OCI-LY3 (cell line): ENCODE data around the gene CIAO2B.

ENCODE experiments used
- H2AFZ ChIP-seq: fragments of 200-600, 300-600 bp; shearing (Covaris generic); 2 replicates; pipeline ENCODE4 v1.6.0; 2014; ENCODE audit warnings: antibody characterized with exemption, low read depth, low read length
- H3K27ac ChIP-seq: fragments of 200-600, 300-600 bp; sonication (generic); 2 replicates; pipeline ENCODE4 v1.5.1; 2014; ENCODE audit warnings: mild to moderate bottlenecking, low read length, moderate library complexity, mixed read lengths
- H3K27me3 ChIP-seq: fragments of 200-600, 300-600 bp; sonication (generic); 2 replicates; pipeline ENCODE4 v1.6.1; 2014; ENCODE audit warnings: low read depth, low read length, mixed read lengths
- H3K36me3 ChIP-seq: fragments of 200-600, 300-600 bp; sonication (generic); replicated peaks from 2 replicates; pipeline ENCODE3; 2014; ENCODE audit warnings: low read depth, low read length, mixed read lengths
- H3K4me1 ChIP-seq: fragments of 300-600, 200-600 bp; sonication (generic); 2 replicates; pipeline ENCODE4 v1.6.1; 2014; ENCODE audit warnings: low read length, mixed read lengths
- H3K4me2 ChIP-seq: fragments of 200-600, 300-600 bp; sonication (generic); 2 replicates; pipeline ENCODE4 v1.6.1; 2014; ENCODE audit warnings: low read length, mixed read lengths
- H3K4me3 ChIP-seq: fragments of 300-600, 200-600 bp; sonication (generic); 2 replicates; pipeline ENCODE4 v1.5.1; 2014; ENCODE audit warnings: antibody characterized with exemption, mild to moderate bottlenecking, low read length, moderate library complexity
- H3K79me2 ChIP-seq: fragments of 300-600, 200-600 bp; shearing (Covaris generic); 2 replicates; pipeline ENCODE4 v1.6.1; 2014; ENCODE audit warnings: mild to moderate bottlenecking, low read length, mixed read lengths
- H3K9ac ChIP-seq: fragments of 300-600, 200-600 bp; shearing (Covaris generic); 2 replicates; pipeline ENCODE4 v1.6.0; 2014; ENCODE audit warnings: mild to moderate bottlenecking, low read length, moderate library complexity
- H3K9me3 ChIP-seq: fragments of 200-600, 300-600 bp; shearing (Covaris generic); 2 replicates; pipeline ENCODE4 v1.6.1; 2014; ENCODE audit warnings: low read length, mixed read lengths; ENCODE audit not compliant: insufficient read depth
- H4K20me1 ChIP-seq: fragments of 200-600, 300-600 bp; sonication (generic); 2 replicates; pipeline ENCODE4 v1.6.1; 2016; ENCODE audit warnings: low read length, mixed read lengths; ENCODE audit not compliant: insufficient read depth
- CTCF ChIP-seq: fragments of 200-600, 300-600 bp; sonication (generic); IDR thresholded peaks from 2 replicates; pipeline ENCODE4 v1.5.1; 2014; ENCODE audit warnings: antibody characterized with exemption, low read length, low read depth
- EZH2phosphoT487 ChIP-seq: fragments of 200-600 bp; shearing (Covaris generic); IDR thresholded peaks from 2 replicates; pipeline ENCODE4 v1.6.1; 2018; ENCODE audit warnings: antibody characterized with exemption, mixed run types, low read depth

The CIAO2B gene

GRCh38 chr16:66913081-66913480 lies 21.1 kb downstream of the CIAO2B start:
- Histone ChIP-seq H3K4me1 (no peaks in the 10 kb centered on the region), H3K9ac (no peak overlapping the region), H3K27ac (no peak overlapping the region), H3K79me2 (no peaks in the 10 kb centered on the region), H3K4me2 (no peak overlapping the region), H3K27me3 (0 out of 2 replicates have a peak, but pooled peaks cover 8% of the 10 kb centered on the region), H3K4me3 (no peak overlapping the region), H4K20me1 (no peaks in the 10 kb centered on the region), H3K9me3 (no peaks in the 10 kb centered on the region), H3K36me3 (no peaks in the 10 kb centered on the region), H2AFZ (no peak overlapping the region)
- no peak for TF ChIP-seq CTCF
- no peak for TF ChIP-seq EZH2phosphoT487

GRCh38 chr16:66911801-66912200 lies 22.4 kb downstream of the CIAO2B start:
- Histone ChIP-seq H3K4me2 (no peak overlapping the region), H4K20me1 (no peaks in the 10 kb centered on the region)
- TF ChIP-seq EZH2phosphoT487 (no peak), CTCF (no peak)

GRCh38 chr16:66911112-66911511 lies 23.1 kb downstream of the CIAO2B start:
- no peaks in the 10 kb centered on the region for H3K36me3 ChIP-seq
- no peak overlapping the region for H3K9ac ChIP-seq
- H3K4me3 ChIP-seq: no peak overlapping the region
- H3K27ac ChIP-seq: no peak overlapping the region
- no peaks in the 10 kb centered on the region for H4K20me1 ChIP-seq
- no peak overlapping the region for H3K4me2 ChIP-seq
- peaks cover 3% of the 10 kb centered on the region; the same call in 1 of the 2 replicates for H3K27me3 ChIP-seq
- H3K9me3 ChIP-seq: no peaks in the 10 kb centered on the region
- no peak overlapping the region for H2AFZ ChIP-seq
- TF ChIP-seq CTCF (no peak), EZH2phosphoT487 (no peak)
- H3K79me2 ChIP-seq: no peaks in the 10 kb centered on the region
- no peaks in the 10 kb centered on the region for H3K4me1 ChIP-seq

More at GRCh38 chr16:66911801-66912200, 22.4 kb downstream of the CIAO2B start:
- H3K27ac ChIP-seq: no peak overlapping the region
- H3K4me3 ChIP-seq: no peak overlapping the region
- no peaks in the 10 kb centered on the region for H3K79me2 ChIP-seq
- H2AFZ ChIP-seq: no peak overlapping the region
- no peaks in the 10 kb centered on the region for H3K4me1 ChIP-seq
- H3K9ac ChIP-seq: no peak overlapping the region
- H3K9me3 ChIP-seq: no peaks in the 10 kb centered on the region
- H3K36me3 ChIP-seq: no peaks in the 10 kb centered on the region
- peaks cover 8% of the 10 kb centered on the region; the same call in 1 of the 2 replicates for H3K27me3 ChIP-seq

- H3K27ac ChIP-seq: no peak overlapping the region
- no peak overlapping the region for H3K4me2 ChIP-seq
These were observed 23.8 kb downstream of the CIAO2B start for GRCh38 chr16:66910175-66910940.

More at GRCh38 chr16:66910175-66910940, 23.8 kb downstream of the CIAO2B start:
- Histone ChIP-seq H3K27me3 (no peaks in the 10 kb centered on the region; the same call in 1 of the 2 replicates), H3K79me2 (no peaks in the 10 kb centered on the region), H3K36me3 (no peaks in the 10 kb centered on the region), H3K4me1 (no peaks in the 10 kb centered on the region), H3K9me3 (no peaks in the 10 kb centered on the region), H2AFZ (no peak overlapping the region), H3K9ac (no peak overlapping the region), H3K4me3 (no peak overlapping the region), H4K20me1 (no peaks in the 10 kb centered on the region)
- TF ChIP-seq CTCF (no peak), EZH2phosphoT487 (no peak)
